NCI-H446 treated with DMSO at 0.1 percent for 48 hours (cell line): ENCODE measurements around the gene TNFAIP3.

ENCODE experiments used
- DNase-seq: peaks from one replicate; lab custom pipeline; 2025; lab: John Stamatoyannopoulos, UW

The TNFAIP3 gene

GRCh38 chr6:137903274-137903932 is 36.3 kb downstream of the TNFAIP3 start:
- no peak for DNase-seq

DNA sequence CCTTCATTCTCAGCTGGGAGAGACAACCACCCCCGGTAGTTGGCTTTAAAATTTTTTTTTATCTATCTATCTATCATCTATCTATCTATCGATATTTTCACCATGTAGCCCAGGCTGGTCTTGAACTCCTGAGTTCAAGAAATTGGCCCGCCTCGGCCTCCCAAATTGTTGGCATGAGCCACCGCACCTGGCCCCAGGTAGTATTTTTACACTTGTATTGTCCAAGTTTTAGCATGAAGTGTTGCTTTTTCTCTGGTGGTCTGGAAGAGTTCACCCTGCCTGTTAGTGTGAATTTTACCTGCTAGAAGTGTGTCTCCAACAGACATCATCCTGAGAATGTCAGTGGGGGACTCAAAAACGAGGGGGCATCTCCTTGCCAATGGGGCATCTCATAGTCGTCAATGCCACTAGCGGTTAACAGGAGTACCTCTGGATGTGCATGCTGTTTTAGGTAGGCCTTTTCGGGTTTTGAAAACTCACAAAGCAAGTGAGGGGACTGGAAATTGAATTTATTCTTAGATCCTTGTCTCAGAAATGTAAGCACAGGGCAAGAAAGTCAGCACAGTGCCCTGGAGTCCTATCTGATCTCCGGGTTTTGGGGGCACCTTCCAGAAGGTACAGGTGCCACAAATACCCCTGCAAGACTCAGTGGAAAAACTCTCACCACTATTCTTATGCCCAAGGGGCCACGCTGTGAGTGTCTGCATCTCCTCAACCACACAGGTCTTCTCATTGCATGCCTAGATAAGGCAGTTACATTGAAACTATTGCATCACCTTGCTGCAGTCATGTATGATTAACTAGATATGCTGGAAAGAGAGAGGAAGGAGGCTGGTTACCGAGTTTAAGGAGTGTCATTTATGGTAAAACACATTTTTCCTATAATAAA is 37.1 kb downstream of the TNFAIP3 start:
- no peak for DNase-seq

- DNase-seq, result no peak
Measured at GRCh38 chr6:137904822-137905617, 38.0 kb downstream of the TNFAIP3 start.

DNA sequence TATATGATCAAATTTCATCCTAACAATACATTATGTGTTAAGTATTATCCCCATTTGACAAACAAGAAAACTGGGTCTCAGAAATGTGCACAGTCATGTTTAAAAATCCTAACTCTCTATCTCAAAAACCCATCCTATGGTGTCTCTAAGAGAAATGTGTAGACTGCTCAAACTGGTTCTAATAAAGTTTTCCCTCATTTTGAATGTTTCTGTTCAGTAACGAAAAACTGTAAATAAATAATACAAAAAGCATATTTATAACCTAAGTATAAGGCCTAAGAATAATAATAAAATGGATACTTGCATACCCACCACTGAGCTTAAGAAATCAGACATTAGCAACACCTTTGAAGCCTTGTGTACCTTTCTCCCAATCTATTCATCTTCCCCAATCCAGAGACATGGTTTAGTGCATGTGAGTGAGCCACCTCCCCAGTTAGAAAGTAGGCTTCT is 39.0 kb downstream of the TNFAIP3 start:
- DNase-seq, result no peak

- no peak for DNase-seq
Measured at GRCh38 chr6:137907170-137907569, 40.1 kb downstream of the TNFAIP3 start.

- no peak for DNase-seq
Measured at GRCh38 chr6:137909533-137909932, 42.5 kb downstream of the TNFAIP3 start.

GRCh38 chr6:137910424-137910834 is 43.4 kb downstream of the TNFAIP3 start:
- no peak for DNase-seq

DNA sequence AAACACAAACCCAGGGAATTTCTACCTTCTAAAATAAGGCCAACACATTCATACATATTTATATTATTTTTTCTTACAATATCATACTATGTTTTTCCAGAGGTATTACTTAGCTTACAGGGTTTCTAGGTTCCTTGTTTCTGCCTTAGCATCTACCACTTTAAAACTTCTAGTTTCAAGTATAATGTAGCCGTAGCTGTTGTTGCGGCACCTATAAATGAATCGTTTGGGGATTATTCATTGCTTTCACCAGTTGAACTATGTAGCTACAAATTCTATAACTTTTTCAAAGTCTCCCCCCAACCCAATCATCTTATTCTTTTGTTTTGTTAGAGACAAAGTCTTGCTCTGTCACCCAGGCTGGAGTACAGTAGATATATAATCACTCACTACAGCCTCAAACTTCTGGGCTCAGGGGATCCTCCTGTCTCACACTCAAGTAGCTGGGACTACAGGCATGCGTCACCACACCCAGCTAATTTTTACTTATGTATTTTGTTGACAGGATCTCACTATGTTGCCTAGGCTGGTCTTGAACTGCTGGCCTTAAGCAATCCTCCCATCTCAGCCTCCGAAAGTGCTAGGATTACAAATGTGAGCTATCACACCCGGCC is 43.9 kb downstream of the TNFAIP3 start:
- DNase-seq, result no peak

DNA sequence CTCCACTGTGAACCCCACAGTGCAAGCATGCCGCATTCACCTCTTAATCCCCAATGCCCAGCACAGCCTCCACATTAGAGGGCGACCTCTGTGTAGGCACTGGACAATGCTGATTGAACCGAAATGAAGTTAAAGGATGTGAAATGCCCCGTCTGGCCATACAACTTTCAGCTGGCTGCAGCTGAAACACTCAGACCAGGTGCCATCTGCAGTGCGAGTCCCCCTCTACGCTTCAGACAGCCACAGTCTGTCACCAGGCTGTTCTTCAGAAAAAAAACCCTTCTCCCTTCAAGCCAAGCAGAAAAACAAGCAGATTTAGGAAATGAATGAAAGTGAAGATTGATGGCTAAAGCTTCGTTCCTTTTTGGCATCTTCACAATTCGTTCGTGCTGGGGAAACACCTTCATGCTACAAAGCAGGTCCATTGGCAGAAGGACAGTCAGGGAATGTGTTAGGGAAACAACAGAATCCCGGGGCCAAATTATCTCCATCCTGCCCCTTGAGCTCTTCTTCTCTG is 44.7 kb downstream of the TNFAIP3 start:
- no peak for DNase-seq

GRCh38 chr6:137912813-137913212 is 45.8 kb downstream of the TNFAIP3 start:
- no peak for DNase-seq

DNA sequence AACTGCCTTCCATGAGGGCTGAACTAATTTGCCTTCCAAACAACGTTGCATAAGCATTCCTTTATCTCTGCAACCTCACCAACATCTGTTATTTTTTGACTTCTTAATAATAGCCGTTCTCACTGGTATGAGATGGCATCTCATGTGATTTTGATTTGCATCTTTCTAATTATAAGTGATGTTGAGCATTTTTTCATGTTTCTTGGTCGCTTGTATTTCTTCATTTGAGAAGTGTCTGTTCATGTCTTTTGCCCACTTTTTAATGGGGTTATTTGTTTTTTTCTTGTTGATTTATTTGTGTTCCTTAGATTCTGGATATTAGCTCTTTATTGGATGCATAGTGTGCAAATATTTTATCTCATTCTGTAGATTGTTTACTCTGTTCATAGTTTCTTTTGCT is 46.4 kb downstream of the TNFAIP3 start:
- no peak for DNase-seq

DNA sequence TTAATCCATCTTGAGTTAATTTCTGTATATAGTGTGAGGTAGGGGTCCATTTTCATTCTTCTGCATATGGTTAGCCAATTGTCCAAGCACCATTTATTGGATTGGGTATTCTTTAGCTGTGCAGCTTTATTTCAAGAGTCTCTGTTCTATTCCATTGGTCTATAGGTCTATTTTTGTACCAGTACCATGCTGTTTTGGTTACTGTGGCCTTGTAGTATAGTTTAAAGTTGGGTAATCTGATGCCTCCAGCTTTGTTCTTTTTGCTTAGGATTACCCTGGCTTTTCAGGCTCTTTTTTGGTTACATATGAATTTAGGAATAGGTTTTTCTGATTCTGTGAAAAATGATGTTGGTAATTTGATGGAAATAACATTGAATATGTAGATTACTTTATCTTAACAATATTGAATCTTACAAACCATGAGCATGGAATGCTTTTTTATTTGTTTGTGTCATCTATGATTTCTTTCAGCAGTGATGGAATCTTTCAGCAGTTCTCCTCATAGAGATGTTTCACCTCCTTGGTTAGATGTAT is 47.0 kb downstream of the TNFAIP3 start:
- DNase-seq, result no peak

- DNase-seq, result no peak
Measured at GRCh38 chr6:137914530-137915193, 47.6 kb downstream of the TNFAIP3 start.

- DNase-seq, result no peak
Measured at GRCh38 chr6:137915790-137916189, 48.7 kb downstream of the TNFAIP3 start.

DNA sequence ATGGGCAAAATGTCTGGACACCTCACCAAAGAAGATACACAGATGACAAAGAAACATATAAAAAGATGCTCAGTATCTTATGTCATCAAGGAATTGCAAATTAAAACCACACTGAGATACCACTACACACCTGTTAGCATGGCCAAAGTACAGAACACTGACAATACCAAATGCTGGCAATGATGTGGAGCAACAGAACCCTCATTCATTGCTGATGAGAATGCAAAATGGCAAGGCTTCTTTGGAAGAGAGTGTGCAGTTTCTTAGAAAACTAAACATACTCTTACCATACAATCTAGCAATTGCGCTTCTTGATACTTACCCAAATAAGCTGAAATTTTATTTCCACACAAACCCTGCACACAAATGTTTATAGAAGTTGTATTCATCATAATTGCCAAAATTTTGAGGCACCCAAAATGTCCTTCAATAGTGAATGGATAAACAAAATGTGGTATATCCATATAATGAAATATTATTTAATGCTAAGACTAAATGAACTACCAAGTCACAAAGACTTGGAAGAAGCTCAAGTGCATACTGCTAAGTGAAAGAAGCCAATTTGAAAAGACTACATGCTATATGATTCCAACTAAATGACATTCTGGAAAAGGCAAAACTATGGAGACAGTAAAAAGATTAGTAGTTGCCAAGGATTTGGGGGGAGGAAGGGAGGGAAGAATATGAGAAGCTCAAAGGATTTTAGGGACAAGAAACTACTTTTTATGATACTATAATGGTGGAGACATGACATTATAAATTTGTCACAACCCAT is 50.7 kb downstream of the TNFAIP3 start:
- DNase-seq, result no peak

DNA sequence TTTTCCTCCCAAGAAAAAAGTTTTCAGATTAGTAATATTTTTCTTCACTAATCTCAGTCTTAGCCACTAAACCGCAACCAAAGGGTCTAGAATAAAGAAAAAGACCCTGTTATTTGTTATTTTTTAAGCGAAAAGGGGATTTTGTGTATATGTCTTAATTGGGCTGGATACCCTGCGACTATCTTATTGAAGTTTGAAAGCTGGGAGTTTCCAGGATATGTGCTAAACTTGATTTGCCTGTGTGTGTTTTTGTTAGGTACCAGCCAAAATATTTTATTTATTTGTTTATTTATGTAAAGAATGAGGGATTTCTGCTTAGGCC is 52.4 kb downstream of the TNFAIP3 start:
- no peak for DNase-seq

GRCh38 chr6:137919837-137920730 is 53.0 kb downstream of the TNFAIP3 start:
- DNase-seq, result no peak

- DNase-seq, result no peak
Measured at GRCh38 chr6:137921823-137922222, 54.8 kb downstream of the TNFAIP3 start.
